Liver (tissue), 3 donors: ENCODE data around the gene HS3ST4.

ENCODE experiments used
- ATF3 ChIP-seq: IDR thresholded peaks from 2 replicates; pipeline ENCODE4 v1.6.1; 2016; ENCODE audit warnings: antibody characterized with exemption
- CTCF ChIP-seq: fragments of 150-350 bp; IDR thresholded peaks from 2 replicates; pipeline ENCODE4 v1.5.1; 2017; ENCODE audit warnings: improper control_type of control experiment, low read depth, low read length; ENCODE audit not compliant: missing input control
- EGR1 ChIP-seq, 2 donors: IDR thresholded peaks; 2 replicates each; pipeline ENCODE4 v1.6.1; 2016 to 2018; ENCODE audit warnings: antibody characterized with exemption in 2 of 2, low read depth in 2 of 2
- FOXA1 ChIP-seq: IDR thresholded peaks from 2 replicates; pipeline ENCODE4 v1.6.1; 2016; ENCODE audit warnings: antibody characterized with exemption
- GABPA ChIP-seq, 2 donors: IDR thresholded peaks in 1 of 2; conservative IDR thresholded peaks in 1 of 2; 2 replicates each; pipeline ENCODE4 v1.6.1; 2016; ENCODE audit warnings: antibody characterized with exemption in 2 of 2, mild to moderate bottlenecking in 1 of 2, moderate library complexity in 1 of 2
- HNF4G ChIP-seq: IDR thresholded peaks from 2 replicates; pipeline ENCODE4 v1.6.1; 2016; ENCODE audit warnings: antibody characterized with exemption
- JUND ChIP-seq, 2 donors: IDR thresholded peaks; 2 replicates each; pipeline ENCODE4 v1.6.1; 2016; ENCODE audit warnings: antibody characterized with exemption in 2 of 2
- donor health status: healthy.
- donor health status: healthy.

- TF ChIP-seq ATF3 (no peak), EGR1 (IDR thresholded peaks at IDR 0.05; ENCODE audit: low read depth in 2 of 2) (no peak), CTCF (no peak), HNF4G (no peak), GABPA (IDR thresholded peaks at IDR 0.05 in 1 of 2, conservative IDR thresholded peaks at IDR 0.05 in 1 of 2) (no peak), FOXA1 (no peak), JUND (IDR thresholded peaks at IDR 0.05) (no peak)
Measured at GRCh38 chr16:25872369-25873070, 180.8 kb downstream of the HS3ST4 start.
